HL-60 (cell line): ENCODE results near the gene DPP6.

ENCODE experiments used
- GABPA ChIP-seq: IDR thresholded peaks from 2 replicates; pipeline ENCODE4 v1.6.1; 2012; ENCODE audit warnings: low read depth
- POLR2AphosphoS5 ChIP-seq: IDR thresholded peaks from 2 replicates; pipeline ENCODE4 v1.6.1; 2012; ENCODE audit warnings: low read depth
- TF ChIP-seq, protein P1 (sequence below): IDR thresholded peaks from one replicate; pipeline ENCODE4 v1.5.1; 2011; ENCODE audit warnings: low read length, control low read depth, inconsistent platforms; ENCODE audit not compliant: insufficient read depth

DNA sequence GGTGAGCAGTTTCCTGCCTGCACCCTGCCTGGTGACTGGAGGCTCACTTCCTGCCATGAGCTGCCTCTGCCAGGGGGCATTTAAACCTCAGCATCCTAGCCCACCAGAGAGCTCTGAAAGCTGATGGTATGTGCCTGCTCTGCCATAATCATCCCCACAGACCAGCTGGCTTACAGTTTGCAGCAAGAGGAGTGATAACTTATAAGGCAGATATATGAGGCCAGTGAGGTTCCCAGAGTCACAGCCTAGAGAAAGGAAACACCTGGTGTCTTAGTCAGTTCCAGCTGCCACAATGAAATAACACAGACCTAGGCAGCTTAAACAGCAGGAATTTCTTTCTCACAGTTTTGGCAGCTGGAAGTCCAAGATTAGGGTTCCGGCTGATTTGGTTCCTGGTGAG is 718.8 kb downstream of the DPP6 start:
- TF ChIP-seq, protein P1, sequence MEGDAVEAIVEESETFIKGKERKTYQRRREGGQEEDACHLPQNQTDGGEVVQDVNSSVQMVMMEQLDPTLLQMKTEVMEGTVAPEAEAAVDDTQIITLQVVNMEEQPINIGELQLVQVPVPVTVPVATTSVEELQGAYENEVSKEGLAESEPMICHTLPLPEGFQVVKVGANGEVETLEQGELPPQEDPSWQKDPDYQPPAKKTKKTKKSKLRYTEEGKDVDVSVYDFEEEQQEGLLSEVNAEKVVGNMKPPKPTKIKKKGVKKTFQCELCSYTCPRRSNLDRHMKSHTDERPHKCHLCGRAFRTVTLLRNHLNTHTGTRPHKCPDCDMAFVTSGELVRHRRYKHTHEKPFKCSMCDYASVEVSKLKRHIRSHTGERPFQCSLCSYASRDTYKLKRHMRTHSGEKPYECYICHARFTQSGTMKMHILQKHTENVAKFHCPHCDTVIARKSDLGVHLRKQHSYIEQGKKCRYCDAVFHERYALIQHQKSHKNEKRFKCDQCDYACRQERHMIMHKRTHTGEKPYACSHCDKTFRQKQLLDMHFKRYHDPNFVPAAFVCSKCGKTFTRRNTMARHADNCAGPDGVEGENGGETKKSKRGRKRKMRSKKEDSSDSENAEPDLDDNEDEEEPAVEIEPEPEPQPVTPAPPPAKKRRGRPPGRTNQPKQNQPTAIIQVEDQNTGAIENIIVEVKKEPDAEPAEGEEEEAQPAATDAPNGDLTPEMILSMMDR = no peak
- no peak for TF ChIP-seq GABPA
- TF ChIP-seq POLR2AphosphoS5 = no peak
